Measurements from ENCODE around the gene PRPF40B.

DNA sequence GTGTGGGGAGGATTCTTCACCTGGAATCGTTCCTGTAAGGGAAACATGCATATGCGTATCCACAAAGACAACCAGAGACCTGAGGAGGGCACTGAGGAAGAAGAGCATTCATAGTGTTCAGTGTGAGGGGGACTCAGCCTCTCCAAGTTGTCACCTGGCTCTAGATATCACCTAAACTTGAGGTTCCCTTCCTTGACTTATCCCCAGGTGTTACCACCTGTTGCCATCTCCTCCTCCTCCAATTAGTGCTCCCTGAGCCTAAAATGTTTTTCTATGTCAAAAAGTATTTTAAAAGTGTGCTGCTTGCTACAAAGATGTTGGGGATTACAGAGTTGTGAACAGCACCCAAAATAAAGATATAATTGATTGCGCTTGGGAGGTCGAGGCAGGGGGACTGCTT, 42.8 kb downstream of the PRPF40B start:
- TF ChIP-seq POLR2A (IDR thresholded peaks at IDR 0.05): no peak
- TF ChIP-seq, protein P1, sequence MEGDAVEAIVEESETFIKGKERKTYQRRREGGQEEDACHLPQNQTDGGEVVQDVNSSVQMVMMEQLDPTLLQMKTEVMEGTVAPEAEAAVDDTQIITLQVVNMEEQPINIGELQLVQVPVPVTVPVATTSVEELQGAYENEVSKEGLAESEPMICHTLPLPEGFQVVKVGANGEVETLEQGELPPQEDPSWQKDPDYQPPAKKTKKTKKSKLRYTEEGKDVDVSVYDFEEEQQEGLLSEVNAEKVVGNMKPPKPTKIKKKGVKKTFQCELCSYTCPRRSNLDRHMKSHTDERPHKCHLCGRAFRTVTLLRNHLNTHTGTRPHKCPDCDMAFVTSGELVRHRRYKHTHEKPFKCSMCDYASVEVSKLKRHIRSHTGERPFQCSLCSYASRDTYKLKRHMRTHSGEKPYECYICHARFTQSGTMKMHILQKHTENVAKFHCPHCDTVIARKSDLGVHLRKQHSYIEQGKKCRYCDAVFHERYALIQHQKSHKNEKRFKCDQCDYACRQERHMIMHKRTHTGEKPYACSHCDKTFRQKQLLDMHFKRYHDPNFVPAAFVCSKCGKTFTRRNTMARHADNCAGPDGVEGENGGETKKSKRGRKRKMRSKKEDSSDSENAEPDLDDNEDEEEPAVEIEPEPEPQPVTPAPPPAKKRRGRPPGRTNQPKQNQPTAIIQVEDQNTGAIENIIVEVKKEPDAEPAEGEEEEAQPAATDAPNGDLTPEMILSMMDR (IDR thresholded peaks at IDR 0.05): no peak
- no peak for TF ChIP-seq POLR2AphosphoS5 (IDR thresholded peaks at IDR 0.05)
- TF ChIP-seq EP300 (IDR thresholded peaks at IDR 0.05): no peak
